EL (cell line): ENCODE data around the gene GLCCI1.
A peak's percentile ranks its signal among the peaks of the same experiment; 100 is the strongest.

Source experiments
- DNase-seq: peaks from one replicate; pipeline ENCODE4 v3.0.0-alpha.2; 2016

The GLCCI1 gene

GRCh38 chr7:7968544-7969305 lies at the start of gene GLCCI1:
Gene GLCCI1, plus strand, starts transcription at chr7:7968796. Its CDS starts 555 bp downstream, at chr7:7969351.
- peak; percentile 97 for DNase-seq

GRCh38 chr7:7919449-7919945 lies 49.1 kb upstream of the GLCCI1 start:
- DNase-seq = no peak

- no peak for DNase-seq
Measured at GRCh38 chr7:7920056-7920455, 48.5 kb upstream of the GLCCI1 start.

DNA sequence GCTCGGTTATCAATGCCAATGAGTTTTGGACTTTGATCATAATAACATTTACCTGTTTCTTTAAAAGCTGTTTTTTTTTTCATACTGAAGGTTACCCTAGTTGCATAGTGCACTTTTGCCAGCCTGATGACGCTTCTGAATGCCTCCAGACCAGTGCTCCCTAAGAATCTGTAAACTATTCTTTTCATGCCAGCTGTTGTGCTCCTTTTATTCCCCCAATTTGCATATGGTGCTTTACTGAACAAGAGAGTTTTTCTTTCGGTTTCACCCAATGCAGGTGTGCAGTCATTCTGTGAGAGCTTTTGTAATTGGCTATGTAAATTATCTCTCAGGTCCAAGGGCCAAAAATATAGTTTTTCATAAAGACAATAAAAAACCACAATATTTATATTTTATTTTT lies 48.1 kb upstream of the GLCCI1 start:
- no peak for DNase-seq

GRCh38 chr7:7921830-7922229 lies 46.8 kb upstream of the GLCCI1 start:
- DNase-seq = no peak

DNA sequence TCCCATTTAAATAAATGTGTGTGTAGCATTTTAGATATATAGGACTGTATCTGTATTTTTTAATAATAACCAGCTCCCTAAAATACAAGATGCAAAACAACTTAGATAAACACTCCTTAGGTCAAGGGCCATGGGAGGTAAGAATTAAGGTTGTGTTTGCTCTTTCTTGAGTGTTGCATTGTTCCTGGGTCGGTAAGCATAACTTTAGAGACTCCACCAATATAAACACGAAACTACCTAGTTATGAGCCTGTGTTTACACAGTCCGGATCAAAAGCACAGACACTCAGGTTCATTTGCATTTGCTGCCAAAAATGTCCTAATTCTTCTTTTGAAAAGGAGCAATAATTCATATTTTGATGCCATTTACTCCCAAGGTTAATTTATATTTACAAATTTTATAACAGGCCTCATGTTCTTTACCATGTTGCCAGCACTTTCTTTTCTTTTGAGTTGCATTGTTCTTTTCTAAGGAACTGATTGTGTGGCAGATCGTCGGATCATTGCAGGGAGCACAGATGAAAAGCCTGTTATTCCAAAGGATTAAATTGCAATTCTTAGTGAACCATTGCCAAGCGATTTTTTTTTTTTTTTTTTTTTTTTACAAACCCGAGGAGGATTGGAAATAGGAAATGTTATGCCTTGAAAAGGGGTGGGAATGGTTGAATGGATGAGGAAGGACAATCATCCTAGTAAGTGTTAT lies 45.8 kb upstream of the GLCCI1 start:
- no peak for DNase-seq

DNA sequence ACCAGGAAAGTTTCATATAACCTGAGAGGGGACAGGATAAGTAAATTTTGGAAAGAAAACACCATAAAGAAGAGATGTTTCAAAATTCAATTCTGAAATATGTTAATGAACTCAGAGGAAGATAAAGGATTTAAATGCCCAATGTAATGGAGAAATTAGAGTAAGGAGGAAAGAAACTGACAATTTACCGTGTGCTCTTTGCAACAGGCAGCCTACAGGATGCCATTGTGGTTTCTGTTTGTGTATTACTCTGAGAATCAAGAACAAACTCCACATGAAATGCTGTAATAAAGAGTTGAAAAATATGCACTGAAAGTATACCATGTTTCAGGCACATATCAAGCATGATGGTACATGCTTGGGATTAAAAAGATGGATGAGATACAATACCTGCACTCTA lies 44.8 kb upstream of the GLCCI1 start:
- DNase-seq = no peak

DNA sequence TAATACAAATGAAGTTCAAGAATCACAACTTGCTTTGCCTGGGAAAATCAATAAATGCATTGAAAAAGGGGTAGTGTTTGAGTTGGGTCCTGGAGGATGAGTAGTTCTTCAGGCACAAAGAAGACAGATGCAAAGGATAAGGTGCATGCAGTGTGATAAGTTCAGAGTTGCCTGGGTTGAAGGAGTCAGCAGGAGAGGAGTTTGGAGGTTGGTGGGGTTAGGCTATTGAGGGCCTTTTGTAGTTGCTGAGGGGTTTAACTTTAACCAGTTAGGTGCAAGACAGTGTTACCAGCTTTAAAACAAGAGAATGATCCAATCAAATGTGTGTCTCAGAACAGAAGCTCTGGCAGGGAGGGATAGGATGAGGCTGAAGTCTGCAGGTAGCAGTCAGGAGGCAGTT lies 44.3 kb upstream of the GLCCI1 start:
- DNase-seq = no peak

GRCh38 chr7:7931626-7932025 lies 37.0 kb upstream of the GLCCI1 start:
- no peak for DNase-seq

DNA sequence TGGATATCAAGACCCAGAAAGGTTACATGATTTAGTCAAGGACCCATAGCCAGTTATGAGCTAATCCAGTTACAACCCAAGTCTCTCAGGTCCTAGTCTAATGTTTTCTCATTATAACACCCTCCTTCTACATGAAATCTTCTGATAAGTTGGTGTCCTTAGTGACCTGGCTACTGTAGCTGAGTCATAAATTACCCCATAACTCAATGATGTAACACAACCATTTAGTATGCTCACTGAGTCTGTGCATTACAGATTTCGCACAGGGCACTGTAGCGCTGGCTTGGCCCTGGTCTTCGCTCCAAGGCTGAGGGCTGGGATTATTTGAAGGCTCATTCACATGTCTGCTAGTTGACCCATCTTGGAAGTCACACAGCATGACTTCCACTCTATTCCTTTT lies 36.0 kb upstream of the GLCCI1 start:
- no peak for DNase-seq

- DNase-seq = no peak
Measured at GRCh38 chr7:7933915-7934526, 34.6 kb upstream of the GLCCI1 start.

GRCh38 chr7:7934945-7935344 lies 33.7 kb upstream of the GLCCI1 start:
- no peak for DNase-seq

DNA sequence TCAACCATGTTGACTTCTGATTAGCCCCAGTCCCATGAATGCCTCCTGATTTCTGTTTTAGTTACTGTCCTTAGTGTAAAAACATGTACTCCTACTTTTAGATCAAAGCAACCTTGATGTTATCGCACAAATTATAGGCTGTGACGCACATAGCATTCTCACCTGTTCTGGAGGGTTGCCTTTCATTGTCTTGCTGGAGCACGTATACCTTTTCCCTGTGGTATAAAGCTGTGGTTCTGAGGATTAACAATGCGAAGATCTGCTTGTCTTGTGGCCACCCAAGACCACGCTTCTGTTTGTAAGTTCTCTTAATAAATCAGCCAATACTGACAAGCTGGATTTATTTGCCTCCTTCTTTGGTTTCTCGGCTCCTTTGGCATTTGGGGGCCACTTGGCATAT lies 30.1 kb upstream of the GLCCI1 start:
- no peak for DNase-seq

- DNase-seq = no peak
Measured at GRCh38 chr7:7943951-7944350, 24.6 kb upstream of the GLCCI1 start.

DNA sequence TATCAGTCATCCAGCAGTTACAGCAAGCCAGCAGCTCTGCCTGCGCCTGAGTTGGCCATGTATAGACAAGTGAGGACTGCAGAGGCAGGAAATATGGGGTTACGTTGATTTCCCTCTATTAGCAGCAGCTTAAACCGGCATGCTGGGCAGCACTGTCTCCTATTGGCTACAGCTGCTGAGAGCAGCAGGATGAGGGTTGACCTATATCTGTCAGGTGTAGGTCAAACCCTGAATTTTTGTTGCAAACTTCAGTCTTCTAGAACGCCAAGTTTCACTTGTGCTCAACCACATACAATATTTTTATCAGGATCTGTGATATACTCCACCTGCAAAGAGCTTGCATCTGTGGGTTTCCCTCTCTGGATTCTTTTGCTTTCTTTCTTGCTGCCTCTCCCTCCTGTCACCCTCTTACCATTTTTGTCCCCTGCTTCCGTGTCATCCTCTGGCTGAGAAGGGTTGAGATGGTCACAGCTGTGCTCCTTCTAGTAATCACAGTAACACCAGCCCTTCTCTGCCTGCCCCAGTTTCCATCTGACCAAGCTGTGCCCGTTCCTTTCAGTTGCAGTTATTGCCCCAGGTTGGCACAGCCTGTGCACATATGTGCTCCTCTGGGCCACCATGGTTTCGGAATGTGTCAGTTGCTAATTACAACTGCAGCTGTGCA lies 23.8 kb upstream of the GLCCI1 start:
- DNase-seq = no peak

DNA sequence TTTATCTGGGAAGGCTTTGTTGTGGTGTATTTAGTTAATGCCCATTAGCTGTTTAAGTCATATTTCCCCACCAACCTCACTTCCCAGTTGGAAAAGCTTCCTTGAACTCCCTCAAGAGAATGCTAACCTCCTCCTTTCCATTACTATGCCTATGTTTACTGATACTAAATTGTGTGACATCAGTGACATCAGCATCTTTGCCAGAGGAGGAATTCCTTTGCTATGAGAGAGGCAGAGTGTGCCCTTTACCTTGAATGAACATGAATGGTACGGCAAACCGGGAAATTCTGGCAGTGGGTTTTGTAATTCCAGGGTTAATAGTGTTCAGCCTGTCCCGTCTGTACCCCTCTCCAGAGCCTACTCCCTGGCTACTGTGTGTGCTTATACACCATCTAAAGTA lies 22.1 kb upstream of the GLCCI1 start:
- no peak for DNase-seq

- DNase-seq = no peak
Measured at GRCh38 chr7:7948232-7948631, 20.4 kb upstream of the GLCCI1 start.

- no peak for DNase-seq
Measured at GRCh38 chr7:7953806-7954205, 14.8 kb upstream of the GLCCI1 start.

DNA sequence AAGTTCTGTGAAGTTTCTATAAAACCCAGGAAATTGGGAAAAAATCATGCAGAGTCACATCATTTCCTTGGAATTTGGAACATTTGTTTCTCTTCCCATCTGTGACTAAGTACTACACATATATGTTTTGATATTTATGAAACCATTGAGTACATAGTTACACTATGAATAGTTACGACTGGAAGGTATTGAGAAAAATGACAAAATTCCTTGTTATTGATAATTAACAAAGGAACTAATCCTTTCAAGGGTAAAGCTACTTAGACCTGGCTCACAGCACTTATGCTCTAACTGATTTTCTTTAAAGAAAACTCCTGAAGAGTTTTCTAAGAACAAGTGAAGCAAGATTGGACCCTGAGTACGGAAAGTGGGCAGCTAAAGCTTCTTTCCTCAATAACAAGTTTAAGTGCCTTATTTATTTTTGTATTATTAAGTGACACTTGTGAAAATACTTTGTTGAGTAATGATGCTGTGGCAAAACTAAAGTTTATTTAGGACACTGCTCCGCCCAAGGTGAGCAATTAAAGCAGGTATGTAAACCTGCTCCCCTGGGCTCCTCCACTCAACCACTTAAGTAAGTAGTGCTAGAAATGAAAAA lies 12.0 kb upstream of the GLCCI1 start:
- DNase-seq = peak; percentile 73

DNA sequence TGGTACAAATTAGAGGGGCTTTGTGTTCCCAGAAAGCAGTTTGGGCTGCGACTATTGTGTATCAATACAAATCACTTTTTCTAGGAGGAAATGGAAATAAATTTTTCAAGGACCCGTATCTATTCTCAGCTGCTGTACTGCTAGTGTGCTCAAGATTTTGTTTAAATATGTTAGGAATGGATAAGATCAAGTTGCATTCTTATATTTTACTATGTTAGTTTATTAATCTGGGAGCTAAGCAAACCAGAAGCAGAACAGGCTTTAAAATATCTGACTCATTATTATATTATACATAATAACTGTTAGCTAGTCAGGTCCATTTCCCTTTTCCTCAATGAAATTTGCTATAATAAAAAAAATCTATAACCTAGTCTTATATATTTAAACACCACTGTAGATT lies 11.1 kb upstream of the GLCCI1 start:
- no peak for DNase-seq

DNA sequence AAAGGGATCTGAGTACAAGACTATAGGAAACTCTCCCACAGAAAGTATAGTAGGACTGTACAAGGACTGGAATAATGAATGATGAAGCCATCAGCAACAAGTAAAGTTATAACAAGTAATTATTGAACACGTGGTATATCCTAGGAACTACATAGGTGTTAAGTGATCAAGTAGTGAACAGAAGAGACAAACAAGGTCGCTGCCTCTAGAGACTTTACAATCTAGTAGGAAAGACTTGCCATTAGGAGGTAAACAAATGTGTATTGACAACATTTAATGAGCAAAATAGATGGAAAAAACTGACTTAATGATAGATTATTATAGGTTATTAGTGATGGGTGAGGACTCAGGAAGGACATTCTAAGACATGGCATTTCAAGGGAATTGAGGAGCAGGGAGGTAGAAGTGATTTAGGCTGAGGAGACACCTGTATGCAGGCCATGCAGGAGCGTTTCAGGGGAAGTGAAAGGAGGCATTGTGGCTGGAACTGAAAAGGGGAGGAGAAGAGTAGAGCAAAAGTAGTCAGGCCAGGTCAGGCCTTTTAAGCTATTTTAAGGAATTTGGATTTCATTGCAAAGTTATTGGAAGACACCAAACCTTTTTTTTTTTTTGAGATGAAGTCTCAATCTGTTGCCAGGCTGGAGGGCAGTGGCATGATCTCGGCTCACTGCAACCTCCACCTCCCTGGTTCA lies 8.5 kb upstream of the GLCCI1 start:
- no peak for DNase-seq

GRCh38 chr7:7962851-7963250 lies 5.7 kb upstream of the GLCCI1 start:
- peak; percentile 63 for DNase-seq
